Activated naive CD4-positive, alpha-beta T cell treated with Interleukin-2 at 50 U/mL for 16 hours (primary cell): ENCODE results near the gene P2RX6.
"Not testable (repeated sequence)": the region's sequence is repeated elsewhere in the genome, so short reads cannot be mapped to it uniquely, and the experiment has no call there.

Experiments
- DNase-seq: peaks from one replicate; pipeline ENCODE4 v3.0.0-alpha.2; 2020

P2RX6 gene

GRCh38 chr22:21014726-21015465 is at the start of gene P2RX6:
P2RX6 (plus strand) TSS chr22:21015165; CDS start chr22:21015175, 10 bp downstream.
- DNase-seq: no peak

- no peak for DNase-seq
These were observed 48.8 kb upstream of the P2RX6 start for GRCh38 chr22:20965888-20966855.

- DNase-seq: no peak
These were observed 47.9 kb upstream of the P2RX6 start, which contains the start of gene AIFM3 for GRCh38 chr22:20966883-20967696. AIFM3 (plus strand) TSS chr22:20967255; CDS start chr22:20967945, 690 bp downstream.

DNA sequence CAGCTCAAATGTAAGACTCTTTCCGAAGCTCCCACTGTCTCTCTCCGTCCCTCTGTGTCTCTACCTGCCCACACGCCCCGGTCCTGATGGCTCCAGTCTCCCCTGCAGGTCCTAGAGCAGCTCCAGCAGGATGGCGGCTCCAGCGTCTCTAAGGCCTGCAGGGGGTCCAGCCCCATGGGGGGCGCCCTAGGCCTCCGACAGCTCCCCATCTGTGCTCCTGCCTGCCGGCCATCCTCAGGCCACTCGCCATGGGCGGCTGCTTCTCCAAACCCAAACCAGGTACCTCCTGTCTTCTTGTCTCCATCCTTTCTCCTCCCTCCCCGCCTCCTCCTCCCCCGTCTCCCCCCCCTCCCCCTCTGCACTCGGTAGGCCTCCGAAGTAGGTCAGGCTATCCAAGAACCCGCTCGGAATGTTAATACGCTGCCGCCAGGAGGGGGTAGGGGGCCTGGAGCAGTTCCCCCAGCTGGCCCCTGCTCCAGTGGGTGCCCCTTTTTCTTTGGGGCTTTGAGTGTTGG is 47.2 kb upstream of the P2RX6 start:
- no peak for DNase-seq

DNA sequence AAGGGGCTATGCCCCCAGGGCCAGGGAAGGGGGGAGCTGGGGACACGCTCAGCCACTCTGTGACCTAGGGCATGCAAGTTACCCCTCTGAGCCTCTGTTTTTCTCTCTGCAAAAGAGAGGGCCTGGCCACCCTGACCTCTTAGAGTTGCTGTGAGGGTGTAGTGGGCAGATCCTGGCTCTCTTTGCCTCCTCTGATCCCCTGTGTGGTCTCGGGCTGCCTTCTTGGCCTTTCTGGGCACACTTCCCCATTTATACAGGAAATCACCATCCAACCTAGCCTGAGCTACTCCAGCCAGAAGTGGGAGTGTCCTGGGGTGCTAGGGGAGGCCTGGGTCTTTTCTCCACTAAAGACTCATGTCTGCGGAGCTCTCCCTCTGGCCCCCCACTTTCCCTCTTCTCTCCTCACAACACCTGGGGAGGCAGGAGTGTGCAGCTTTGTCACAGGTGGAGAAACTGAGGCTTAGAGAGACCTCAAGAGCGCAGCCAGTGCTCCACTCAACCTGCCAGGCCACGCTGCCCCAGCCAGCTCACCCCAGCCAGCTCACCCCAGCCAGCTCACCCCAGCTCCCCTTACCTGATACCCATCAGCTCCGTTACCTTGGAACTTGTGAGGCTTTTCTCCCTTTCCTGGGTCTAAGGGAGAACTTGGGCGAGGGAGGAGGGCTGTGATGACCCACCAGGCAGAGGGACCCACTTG is 46.5 kb upstream of the P2RX6 start:
- no peak for DNase-seq

DNA sequence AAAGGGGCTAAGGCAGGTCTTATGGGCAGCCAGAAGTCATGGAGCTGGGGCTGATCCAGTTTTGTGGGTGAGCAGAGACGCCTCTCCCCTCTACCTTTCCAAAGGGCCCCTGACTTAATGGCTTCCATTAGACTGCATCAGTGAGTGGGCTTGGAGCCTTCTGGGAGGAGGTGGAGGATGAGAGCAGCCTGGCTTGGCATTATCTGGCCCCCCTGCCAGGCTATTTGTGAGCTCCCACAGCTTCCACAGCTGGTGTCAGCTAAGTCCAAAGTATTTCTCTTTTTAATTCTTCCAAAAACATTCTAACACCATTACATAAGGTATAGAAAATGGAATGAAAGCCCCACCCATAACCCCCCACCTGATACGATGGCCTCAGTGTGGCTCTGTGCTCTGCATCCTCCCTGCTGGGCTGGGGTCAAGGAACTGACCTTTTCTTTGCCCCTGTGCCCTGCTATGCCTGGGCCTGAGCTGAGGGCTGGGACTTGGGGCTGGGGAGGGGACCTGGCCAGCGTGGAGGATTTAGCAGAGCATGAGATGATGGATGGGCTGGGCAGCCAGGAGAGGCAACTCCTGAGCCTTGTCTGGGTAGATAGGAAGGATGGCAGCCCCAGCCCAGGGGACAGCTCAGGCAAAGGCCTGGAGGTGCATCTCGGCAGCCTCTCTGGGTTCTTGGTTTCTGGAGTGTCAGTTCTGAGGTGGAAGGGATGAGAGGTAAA is 43.9 kb upstream of the P2RX6 start:
- no peak for DNase-seq

GRCh38 chr22:20972014-20972694 is 42.8 kb upstream of the P2RX6 start:
- not testable (repeated sequence) for DNase-seq

DNA sequence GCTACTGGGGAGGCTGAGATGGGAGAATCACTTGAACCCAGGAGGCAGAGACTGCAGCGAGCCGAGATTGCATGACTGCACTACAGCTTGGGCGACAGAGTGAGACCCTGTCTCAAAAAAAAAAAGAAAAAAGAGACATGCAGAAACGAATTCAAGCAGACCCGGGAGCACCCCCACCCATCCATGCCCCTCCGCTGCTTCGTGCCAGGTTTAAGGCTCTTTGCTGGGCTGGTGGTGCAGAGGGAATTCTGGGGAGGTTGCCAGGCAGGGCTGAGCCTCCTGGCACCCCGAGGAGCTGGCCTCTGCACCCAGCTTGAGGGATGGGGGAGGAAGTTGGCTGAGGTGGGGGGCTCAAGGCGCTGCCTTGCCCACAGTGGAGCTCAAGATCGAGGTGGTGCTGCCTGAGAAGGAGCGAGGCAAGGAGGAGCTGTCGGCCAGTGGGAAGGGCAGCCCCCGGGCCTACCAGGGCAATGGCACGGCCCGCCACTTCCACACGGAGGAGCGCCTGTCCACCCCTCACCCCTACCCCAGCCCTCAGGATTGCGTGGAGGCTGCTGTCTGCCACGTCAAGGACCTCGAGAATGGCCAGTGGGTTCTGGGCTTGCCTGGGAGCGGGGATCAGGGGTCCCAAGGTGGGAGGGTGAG is 41.9 kb upstream of the P2RX6 start:
- no peak for DNase-seq

- DNase-seq: no peak
These were observed 41.2 kb upstream of the P2RX6 start for GRCh38 chr22:20973634-20974286.

DNA sequence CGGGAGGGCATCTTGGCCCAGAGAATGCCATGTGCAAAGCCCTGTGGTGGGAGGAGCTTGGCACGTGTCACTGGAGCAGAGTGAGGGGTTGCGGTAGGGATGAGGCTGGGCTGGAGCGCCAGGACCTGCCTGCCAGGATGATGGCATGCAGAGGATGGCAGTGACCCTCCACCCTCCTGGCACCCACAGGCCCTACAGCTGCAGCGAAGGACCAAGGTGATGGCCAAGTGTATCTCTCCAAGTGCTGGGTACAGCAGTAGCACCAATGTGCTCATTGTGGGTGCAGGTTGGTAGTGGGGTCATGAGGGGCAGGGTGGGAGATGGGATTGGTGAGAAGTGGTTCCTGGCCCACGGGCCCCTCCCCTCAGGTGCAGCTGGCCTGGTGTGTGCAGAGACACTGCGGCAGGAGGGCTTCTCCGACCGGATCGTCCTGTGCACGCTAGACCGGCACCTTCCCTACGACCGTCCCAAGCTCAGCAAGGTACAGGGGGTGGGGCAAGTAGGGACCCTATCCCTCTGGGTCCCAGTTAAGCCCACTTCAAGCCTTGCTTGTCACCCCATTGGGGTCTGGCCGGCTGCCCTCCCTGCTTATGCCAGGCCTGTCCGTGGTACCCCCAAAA is 40.5 kb upstream of the P2RX6 start:
- no peak for DNase-seq

DNA sequence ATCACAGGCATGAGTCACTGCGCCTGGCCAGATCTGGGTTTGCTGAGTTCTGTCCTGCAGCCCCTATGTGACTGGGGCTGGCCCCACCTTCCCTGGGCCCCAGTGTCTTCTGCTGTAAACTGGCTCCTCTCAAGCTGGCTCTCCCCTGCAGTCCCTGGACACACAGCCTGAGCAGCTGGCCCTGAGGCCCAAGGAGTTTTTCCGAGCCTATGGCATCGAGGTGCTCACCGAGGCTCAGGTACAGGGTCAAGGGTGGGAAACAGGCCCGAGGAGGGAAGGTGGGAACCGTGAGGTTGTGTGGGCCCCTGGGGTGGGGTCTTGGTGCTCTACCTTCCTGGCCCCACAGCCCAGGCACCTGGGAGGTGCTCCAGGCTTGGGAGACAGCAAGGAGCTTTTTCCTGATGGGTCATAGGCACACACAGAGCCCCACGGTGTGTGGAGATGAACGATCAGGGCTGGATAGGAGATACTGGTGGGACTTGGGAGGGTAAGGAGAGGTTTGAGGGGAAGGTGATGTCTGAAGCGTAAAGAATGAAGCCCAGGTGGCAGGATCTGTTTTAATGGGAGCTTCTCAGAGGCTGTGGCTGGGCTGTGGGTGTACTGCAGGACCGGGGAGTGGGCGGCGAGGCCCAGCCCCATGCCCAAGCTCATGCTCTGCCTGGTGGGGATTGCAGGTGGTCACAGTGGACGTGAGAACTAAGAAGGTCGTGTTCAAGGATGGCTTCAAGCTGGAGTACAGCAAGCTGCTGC is 39.2 kb upstream of the P2RX6 start:
- no peak for DNase-seq

DNA sequence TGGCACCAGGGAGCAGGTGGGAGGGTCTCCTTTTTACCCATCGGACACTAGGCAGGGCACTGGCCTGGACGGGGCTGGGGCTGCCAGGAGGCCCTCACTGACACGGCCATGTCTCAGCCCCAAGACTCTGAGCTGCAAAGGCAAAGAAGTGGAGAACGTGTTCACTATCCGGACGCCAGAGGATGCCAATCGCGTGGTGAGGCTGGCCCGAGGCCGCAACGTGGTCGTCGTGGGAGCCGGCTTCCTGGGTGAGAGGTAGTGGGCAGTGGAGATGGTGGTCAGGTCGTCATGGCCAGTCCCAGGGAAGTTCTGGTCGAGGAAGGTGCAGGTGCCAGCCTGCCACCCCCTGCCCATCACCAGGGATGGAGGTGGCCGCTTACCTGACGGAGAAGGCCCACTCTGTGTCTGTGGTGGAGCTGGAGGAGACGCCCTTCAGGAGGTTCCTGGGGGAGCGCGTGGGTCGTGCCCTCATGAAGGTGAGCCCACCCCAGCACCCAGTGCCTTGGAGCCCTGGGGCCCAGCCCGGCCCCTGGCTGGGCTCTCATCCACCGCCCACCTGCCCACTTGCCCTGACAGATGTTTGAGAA is 38.6 kb upstream of the P2RX6 start:
- DNase-seq: no peak

GRCh38 chr22:20977019-20977418 is 37.9 kb upstream of the P2RX6 start:
- no peak for DNase-seq

DNA sequence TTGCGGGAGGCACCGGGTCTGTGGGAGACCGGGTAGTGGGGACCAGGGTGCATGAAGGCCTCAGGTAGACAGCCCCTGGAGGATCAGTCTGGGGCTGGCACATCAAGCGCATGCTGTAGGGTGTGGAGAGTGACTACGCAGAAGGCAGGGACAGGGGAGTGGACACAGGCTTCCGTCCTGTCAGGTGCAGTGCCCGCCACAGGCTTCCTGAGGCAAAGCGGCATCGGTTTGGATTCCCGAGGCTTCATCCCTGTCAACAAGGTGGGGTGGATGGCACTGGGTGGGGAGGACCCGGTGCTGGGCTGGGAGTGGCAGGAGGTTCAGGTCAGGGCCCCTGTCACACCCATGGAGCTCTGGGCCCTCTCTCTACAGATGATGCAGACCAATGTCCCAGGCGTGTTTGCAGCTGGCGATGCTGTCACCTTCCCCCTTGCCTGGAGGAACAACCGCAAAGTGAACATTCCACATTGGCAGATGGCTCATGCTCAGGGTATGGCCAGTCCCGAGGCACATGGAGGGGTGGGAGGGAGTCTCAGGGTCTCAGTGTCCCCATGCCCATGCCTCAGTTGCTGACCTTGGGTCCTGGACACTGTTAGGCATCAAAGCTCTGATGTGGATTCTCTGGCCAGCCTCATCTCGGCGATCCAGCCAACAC is 37.3 kb upstream of the P2RX6 start:
- DNase-seq: no peak

DNA sequence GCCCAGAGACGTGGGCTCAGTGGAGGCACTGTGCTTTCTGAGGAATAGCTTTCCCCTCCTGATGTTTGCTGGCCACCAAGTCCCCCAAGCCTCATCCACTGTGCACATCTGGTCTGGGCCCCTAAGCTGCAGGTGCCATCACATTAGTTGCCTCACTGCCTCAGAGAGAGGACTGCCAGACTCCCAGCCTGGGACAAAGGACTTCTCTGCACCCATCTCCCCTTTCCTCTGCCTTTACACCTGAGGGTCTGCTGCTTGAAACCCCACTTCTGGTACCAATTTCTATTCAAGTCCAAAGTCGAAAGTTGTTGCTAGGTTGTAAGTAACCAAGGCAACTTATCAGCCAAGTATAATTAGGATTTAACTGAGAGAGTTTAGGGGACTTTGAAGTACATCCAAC is 36.5 kb upstream of the P2RX6 start:
- no peak for DNase-seq

GRCh38 chr22:20979243-20979809 is 35.6 kb upstream of the P2RX6 start:
- peak; percentile 60 for DNase-seq

DNA sequence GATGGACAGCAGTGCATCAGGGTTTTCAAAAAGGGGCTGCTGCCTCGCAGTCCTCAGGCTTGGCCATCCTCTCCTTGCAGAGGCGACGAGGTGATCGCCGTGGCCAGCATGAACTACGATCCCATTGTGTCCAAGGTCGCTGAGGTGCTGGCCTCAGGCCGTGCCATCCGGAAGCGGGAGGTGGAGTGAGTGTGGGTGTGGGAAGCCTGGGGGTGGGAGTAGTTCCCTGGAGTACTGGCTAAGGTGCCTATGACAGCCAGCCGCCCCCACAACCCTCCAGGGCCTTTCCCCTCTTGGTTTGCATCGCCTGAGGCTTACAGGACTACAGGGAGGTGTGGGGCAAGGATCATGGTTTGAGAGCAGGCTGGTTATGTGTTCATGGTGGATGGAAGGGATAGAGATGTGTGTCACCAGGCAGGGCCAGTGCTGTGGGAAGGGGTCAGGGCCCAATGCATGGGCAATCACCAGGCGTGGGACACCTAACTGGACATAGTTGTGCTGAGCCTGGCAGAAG is 35.0 kb upstream of the P2RX6 start:
- DNase-seq: no peak
